Ascending aorta (tissue), 2 donors: ENCODE results near the gene AUTS2. TPM values are rescaled to one million over a fixed set of nuclear protein-coding genes. Genes with fewer than 3 reads are reported as not detected.

Experiments used
- DNase-seq, 2 donors: peaks; one replicate each; pipeline ENCODE4 v3.0.0-alpha.2; 2019; ENCODE audit warnings: low spot score in 2 of 2
- H3K27ac ChIP-seq, 2 donors: fragments of 200-600 bp; sonication (generic); one replicate each; pipeline ENCODE4 v1.5.1; 2016 to 2017; ENCODE audit warnings: mild to moderate bottlenecking in 1 of 2
- H3K27me3 ChIP-seq: fragments of 200-600 bp; sonication (generic); one replicate; pipeline ENCODE4 v1.5.1; 2017
- H3K36me3 ChIP-seq, 2 donors: fragments of 200-600 bp; sonication (generic); one replicate each; pipeline ENCODE4 v1.5.1; 2016
- H3K4me1 ChIP-seq, 2 donors: fragments of 200-600 bp; sonication (generic); one replicate each; pipeline ENCODE4 v1.5.1; 2016 to 2017; ENCODE audit warnings: mild to moderate bottlenecking in 1 of 2
- H3K4me3 ChIP-seq, 2 donors: fragments of 200-600 bp; sonication (generic); one replicate each; pipeline ENCODE4 v1.5.1; 2016 to 2017; ENCODE audit warnings: mild to moderate bottlenecking in 1 of 2
- H3K9me3 ChIP-seq, 2 donors: fragments of 200-600 bp; sonication (generic); one replicate each; pipeline ENCODE4 v1.5.1; 2016
- CTCF ChIP-seq, 3 experiments: fragments of 200-600 bp in 2 of 3; fragments of 450-650 bp in 1 of 3; sonication (generic) in 2 of 3; IDR thresholded peaks; one replicate each; pipeline ENCODE4 v1.5.1; 2016 to 2019; ENCODE audit warnings: antibody characterized with exemption in 3 of 3, mild to moderate bottlenecking in 1 of 3, moderate library complexity in 1 of 3
- intact Hi-C: fragments of 100-400 bp; cut with DNase I; formaldehyde crosslinking; loops from one replicate; pipeline ENCODE4 v1.15.1; 2023
- total RNA-seq: library from RNA; depleted of rRNA; stranded (reverse); fragments of >200 nt; gene quantifications from one replicate; pipeline ENCODE4 v1.1.0, GENCODE V29; 2016

Gene AUTS2
- total RNA-seq, 1 donor from 2014 or later, result 90.4 TPM

DNA sequence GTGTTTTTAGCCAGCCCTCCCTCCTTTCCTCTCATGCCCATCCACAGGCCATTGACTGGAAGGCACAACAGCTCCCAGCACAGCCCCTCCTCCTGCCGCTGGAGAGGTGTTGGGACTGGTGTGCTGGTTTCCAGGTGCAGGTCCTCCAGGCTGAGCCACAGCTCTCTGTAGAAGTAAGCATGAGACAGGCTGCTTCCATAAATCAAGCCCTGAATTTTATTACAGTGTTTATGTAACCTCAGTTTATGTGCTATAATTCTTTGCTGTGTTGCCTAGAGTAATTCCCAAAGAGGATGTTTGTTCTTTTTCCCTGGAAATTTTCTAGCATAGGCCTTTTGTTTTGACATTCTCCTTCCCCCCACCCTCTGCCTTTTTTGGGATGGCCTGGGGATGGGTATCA lies 445.8 kb downstream of the AUTS2 start:
- TF ChIP-seq CTCF (IDR thresholded peaks at IDR 0.05), result no peak
- no peaks in the 10 kb centered on the region for H3K9me3 ChIP-seq
- H3K36me3 ChIP-seq, result no peaks in the 10 kb centered on the region
- H3K27ac ChIP-seq, result no peak overlapping the region
- intact Hi-C loops, result loop anchor here (5.0 kb wide), 2 partner anchors 118 to 653 kb away; no protein-coding TSS in a partner anchor
- no peak for DNase-seq
- H3K4me3 ChIP-seq, result no peak overlapping the region
- no peaks in the 10 kb centered on the region for H3K27me3 ChIP-seq
- H3K4me1 ChIP-seq, result peaks cover 0 to 5% of the 10 kb centered on the region in 2 donors

DNA sequence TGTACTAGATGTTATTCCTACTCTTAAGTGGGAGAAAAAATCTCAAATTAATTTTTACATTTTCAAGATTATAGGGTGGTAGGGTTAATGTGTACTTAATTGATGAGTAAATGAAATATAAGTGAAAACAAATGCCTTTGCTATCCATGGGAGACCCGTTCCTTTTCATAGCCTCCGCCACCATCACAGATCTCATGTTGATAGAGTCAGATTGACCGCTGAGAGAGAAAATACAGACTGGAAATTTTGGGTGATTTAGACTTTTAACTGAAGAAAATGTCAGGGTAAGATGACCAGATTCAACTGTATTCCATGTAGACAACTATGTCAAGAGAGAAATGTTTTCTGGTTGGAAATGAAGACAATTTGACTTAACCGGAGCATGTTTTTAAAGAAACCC lies 446.2 kb downstream of the AUTS2 start:
- Histone ChIP-seq H3K4me3 (no peak overlapping the region), H3K27me3 (no peaks in the 10 kb centered on the region), H3K9me3 (no peaks in the 10 kb centered on the region), H3K36me3 (no peaks in the 10 kb centered on the region), H3K4me1 (peaks cover 0 to 5% of the 10 kb centered on the region in 2 donors), H3K27ac (no peak overlapping the region)
- intact Hi-C loops, result loop anchor here (5.0 kb wide), 2 partner anchors 118 to 653 kb away; no protein-coding TSS in a partner anchor
- no peak for TF ChIP-seq CTCF (IDR thresholded peaks at IDR 0.05)
- DNase-seq, result no peak

- no peak for TF ChIP-seq CTCF (IDR thresholded peaks at IDR 0.05)
- intact Hi-C loops, result loop anchor here (5.0 kb wide), 2 partner anchors 117 to 652 kb away; no protein-coding TSS in a partner anchor
- H3K27ac ChIP-seq, result no peak overlapping the region
These were observed 446.7 kb downstream of the AUTS2 start for GRCh38 chr7:70044981-70045380.

GRCh38 chr7:70047384-70047783 lies 449.1 kb downstream of the AUTS2 start:
- intact Hi-C loops, result no loop called here
- no peaks in the 10 kb centered on the region for H3K9me3 ChIP-seq
- H3K27ac ChIP-seq, result no peak overlapping the region
- no peaks in the 10 kb centered on the region for H3K36me3 ChIP-seq
- no peak for TF ChIP-seq CTCF (IDR thresholded peaks at IDR 0.05)
- no peaks in the 10 kb centered on the region for H3K27me3 ChIP-seq
- H3K4me1 ChIP-seq, result peaks cover 0 to 5% of the 10 kb centered on the region in 2 donors
- DNase-seq, result no peak
- no peak overlapping the region for H3K4me3 ChIP-seq

More at GRCh38 chr7:70044981-70045380, 446.7 kb downstream of the AUTS2 start:
- Histone ChIP-seq H3K9me3 (no peaks in the 10 kb centered on the region), H3K4me1 (peaks cover 0 to 5% of the 10 kb centered on the region in 2 donors), H3K27me3 (no peaks in the 10 kb centered on the region), H3K4me3 (no peak overlapping the region), H3K36me3 (no peaks in the 10 kb centered on the region)
- DNase-seq, result no peak

GRCh38 chr7:70047891-70048448 lies 449.7 kb downstream of the AUTS2 start:
- H3K36me3 ChIP-seq, result no peaks in the 10 kb centered on the region
- H3K4me1 ChIP-seq, result no peaks in the 10 kb centered on the region
- H3K27me3 ChIP-seq, result no peaks in the 10 kb centered on the region
- TF ChIP-seq CTCF (IDR thresholded peaks at IDR 0.05), result no peak
- no peak for DNase-seq
- H3K9me3 ChIP-seq, result no peaks in the 10 kb centered on the region
- intact Hi-C loops, result no loop called here
- no peak overlapping the region for H3K27ac ChIP-seq
- H3K4me3 ChIP-seq, result no peak overlapping the region
